H1 (cell line): Measurements from ENCODE around the gene MS4A6A. TPM values are rescaled to one million over a fixed set of nuclear protein-coding genes. Genes with fewer than 3 reads are reported as not detected.

Source experiments
- CTCF ChIA-PET: fragments of 300-600 bp; sonication (Branson Sonifier 250); formaldehyde crosslinking; loops from one replicate; lab custom pipeline; 2021; ENCODE audit not compliant: partially characterized antibody; lab: Charles Lee
- POLR2A ChIA-PET: fragments of 300-600 bp; sonication (Branson Sonifier 250); formaldehyde crosslinking; loops from one replicate; lab custom pipeline; 2021; ENCODE audit warnings: inconsistent platforms; ENCODE audit not compliant: partially characterized antibody; lab: Charles Lee
- DNase-seq, 2 experiments: peaks; one replicate each; pipeline versions ENCODE4 v3.0.0 to v3.0.0-alpha.2; 2010 to 2022; ENCODE audit warnings: low spot score in 2 of 2, low read depth in 1 of 2, mixed read lengths in 1 of 2
- FAIRE-seq: peaks from 2 replicates; lab custom pipeline; 2011; peaks lifted over from hg19 to GRCh38; lab: Jason Lieb, UNC
- H2AFZ ChIP-seq: 2 replicates; pipeline ENCODE4 v1.8.1; 2012; ENCODE audit warnings: low read length, inconsistent platforms
- H2AK5ac ChIP-seq: 2 replicates; pipeline ENCODE4 v1.6.1; 2013; ENCODE audit warnings: low read depth, low read length
- H2BK120ac ChIP-seq: replicated peaks from 2 replicates; pipeline ENCODE3; 2013; ENCODE audit warnings: low read depth, low read length, inconsistent platforms
- H2BK12ac ChIP-seq: 2 replicates; pipeline ENCODE4 v1.6.1; 2013; ENCODE audit warnings: low read depth, low read length
- H2BK15ac ChIP-seq: 2 replicates; pipeline ENCODE4 v1.6.1; 2013; ENCODE audit warnings: low read length
- H2BK20ac ChIP-seq: 2 replicates; pipeline ENCODE4 v1.6.1; 2013; ENCODE audit warnings: low read length
- H2BK5ac ChIP-seq: 2 replicates; pipeline ENCODE4 v1.6.1; 2013; ENCODE audit warnings: low read depth, low read length
- H3K14ac ChIP-seq: 2 replicates; pipeline ENCODE4 v1.6.1; 2013; ENCODE audit warnings: inconsistent platforms; ENCODE audit not compliant: insufficient read length
- H3K18ac ChIP-seq: 2 replicates; pipeline ENCODE4 v1.6.1; 2013; ENCODE audit warnings: low read length; ENCODE audit errors: extremely low read depth
- H3K23ac ChIP-seq: 2 replicates; pipeline ENCODE4 v1.6.1; 2013; ENCODE audit warnings: inconsistent platforms; ENCODE audit not compliant: insufficient read length
- H3K23me2 ChIP-seq: 2 replicates; pipeline ENCODE4 v1.6.1; 2013; ENCODE audit warnings: low read depth, low read length
- H3K27ac ChIP-seq: 2 replicates; pipeline ENCODE4 v1.6.1; 2011; ENCODE audit warnings: low read depth, low read length, inconsistent platforms
- H3K27me3 ChIP-seq, 4 experiments: replicated peaks in 1 of 4; 1 replicate in 1 of 4; 2 replicates in 3 of 4; pipeline versions ENCODE4 v1.6.1 to v1.8.1; 2011 to 2013; ENCODE audit warnings: low read length in 3 of 4, mild to moderate bottlenecking in 3 of 4, inconsistent platforms in 2 of 4, mixed read lengths in 2 of 4, moderate library complexity in 1 of 4; ENCODE audit not compliant: control insufficient read depth in 3 of 4, insufficient read depth in 3 of 4; ENCODE audit errors: extremely low read depth in 1 of 4
- H3K36me3 ChIP-seq, 4 experiments: 2 replicates each; pipeline versions ENCODE4 v1.6.1 to v1.8.1; 2011 to 2013; ENCODE audit warnings: mild to moderate bottlenecking in 4 of 4, low read length in 3 of 4, moderate library complexity in 2 of 4, control low read depth in 1 of 4, inconsistent platforms in 1 of 4; ENCODE audit not compliant: insufficient read depth in 4 of 4, control insufficient read depth in 2 of 4
- H3K4ac ChIP-seq: replicated peaks from 2 replicates; pipeline ENCODE3; 2013; ENCODE audit warnings: low read length, low read depth, mixed read lengths, inconsistent platforms; ENCODE audit not compliant: insufficient read length
- H3K4me1 ChIP-seq, 4 experiments: replicated peaks in 1 of 4; 1 replicate in 1 of 4; 2 replicates in 3 of 4; pipeline versions ENCODE4 v1.6.1 to v1.8.1; 2011 to 2013; ENCODE audit warnings: low read length in 3 of 4, inconsistent platforms in 2 of 4, mixed read lengths in 1 of 4; ENCODE audit not compliant: insufficient read depth in 4 of 4, control insufficient read depth in 3 of 4
- H3K4me2 ChIP-seq, 2 experiments: 2 replicates each; pipeline versions ENCODE4 v1.6.1 to v1.8.1; 2011 to 2013; ENCODE audit warnings: low read depth in 2 of 2, low read length in 2 of 2, control low read depth in 1 of 2, inconsistent platforms in 1 of 2, mild to moderate bottlenecking in 1 of 2; ENCODE audit not compliant: insufficient read depth in 1 of 2
- H3K4me3 ChIP-seq, 4 experiments: fragments of 200-600, 300-600 bp in 1 of 4; sonication (generic), shearing (Covaris generic), sonication (Bioruptor Twin) in 1 of 4; 2 replicates each; pipeline versions ENCODE4 v1.5.1 to v1.8.1; 2011 to 2016; ENCODE audit warnings: low read length in 4 of 4, low read depth in 3 of 4, control low read depth in 2 of 4, inconsistent platforms in 2 of 4, mild to moderate bottlenecking in 2 of 4, mixed read lengths in 1 of 4, moderate library complexity in 1 of 4; ENCODE audit not compliant: insufficient read depth in 2 of 4; ENCODE audit errors: extremely low read depth in 1 of 4
- H3K56ac ChIP-seq: replicated peaks from 2 replicates; pipeline ENCODE3; 2013; ENCODE audit warnings: low read depth, mild to moderate bottlenecking, mixed read lengths, low read length, inconsistent platforms; ENCODE audit not compliant: insufficient read length
- H3K79me1 ChIP-seq: 2 replicates; pipeline ENCODE4 v1.6.1; 2013; ENCODE audit warnings: low read depth, low read length, control low read depth
- H3K79me2 ChIP-seq, 2 experiments: 2 replicates each; pipeline versions ENCODE4 v1.6.1 to v1.8.1; 2012 to 2013; ENCODE audit warnings: low read length in 2 of 2, mild to moderate bottlenecking in 2 of 2, inconsistent platforms in 1 of 2; ENCODE audit not compliant: insufficient read depth in 2 of 2, control insufficient read depth in 1 of 2
- H3K9ac ChIP-seq, 4 experiments: replicated peaks in 1 of 4; 1 replicate in 1 of 4; 2 replicates in 3 of 4; pipeline versions ENCODE4 v1.6.1 to v1.8.1; 2011 to 2013; ENCODE audit warnings: low read depth in 3 of 4, low read length in 3 of 4, control low read depth in 2 of 4, mild to moderate bottlenecking in 2 of 4, moderate library complexity in 2 of 4, inconsistent platforms in 1 of 4; ENCODE audit errors: extremely low read depth in 1 of 4
- H3K9me3 ChIP-seq, 2 experiments: 2 replicates each; pipeline versions ENCODE4 v1.6.1 to v1.8.1; 2012 to 2013; ENCODE audit warnings: mild to moderate bottlenecking in 2 of 2, moderate library complexity in 2 of 2, control low read depth in 1 of 2, inconsistent platforms in 1 of 2, low read depth in 1 of 2, low read length in 1 of 2, mixed read lengths in 1 of 2; ENCODE audit not compliant: insufficient read depth in 2 of 2
- H4K20me1 ChIP-seq, 2 experiments: replicated peaks in 1 of 2; 2 replicates each; pipeline versions ENCODE3 to v1.8.1; 2011 to 2013; ENCODE audit warnings: inconsistent platforms in 2 of 2, low read length in 2 of 2, mild to moderate bottlenecking in 1 of 2; ENCODE audit not compliant: insufficient read depth in 2 of 2, control insufficient read depth in 1 of 2
- H4K5ac ChIP-seq: 2 replicates; pipeline ENCODE4 v1.6.1; 2013; ENCODE audit warnings: low read length, low read depth, mixed read lengths, inconsistent platforms; ENCODE audit not compliant: insufficient read length
- H4K8ac ChIP-seq: 2 replicates; pipeline ENCODE4 v1.8.0; 2013; ENCODE audit warnings: mild to moderate bottlenecking, moderate library complexity, low read length, inconsistent platforms; ENCODE audit not compliant: insufficient read depth; ENCODE audit errors: extremely low read depth
- H4K91ac ChIP-seq: replicated peaks from 2 replicates; pipeline ENCODE3; 2013; ENCODE audit warnings: low read length, mixed read lengths, inconsistent platforms; ENCODE audit not compliant: insufficient read length
- CBX8 ChIP-seq: fragments of 300-800, 300-1000 bp; sonication (generic); IDR thresholded peaks from 2 replicates; pipeline ENCODE4 v1.7.1; 2016; ENCODE audit warnings: low read depth, low read length, borderline replicate concordance
- CHD2 ChIP-seq: IDR thresholded peaks from 2 replicates; pipeline ENCODE4 v1.6.1; 2012; ENCODE audit warnings: low read length, improper control_type of control experiment
- FOSL1 ChIP-seq: IDR thresholded peaks from 2 replicates; pipeline ENCODE4 v1.6.1; 2011; ENCODE audit warnings: mild to moderate bottlenecking, low read depth, low read length, moderate library complexity; ENCODE audit not compliant: insufficient read depth
- HDAC2 ChIP-seq, 2 experiments: fragments of 300-600 bp in 1 of 2; sonication (generic) in 1 of 2; IDR thresholded peaks; 2 replicates each; pipeline ENCODE4 v1.6.1; 2011 to 2012; ENCODE audit warnings: low read depth in 2 of 2, low read length in 2 of 2, mild to moderate bottlenecking in 2 of 2, moderate library complexity in 2 of 2, borderline replicate concordance in 1 of 2, inconsistent platforms in 1 of 2
- HDAC6 ChIP-seq: IDR thresholded peaks from one replicate; pipeline ENCODE4 v1.7.1; 2012; ENCODE audit warnings: low read depth, mild to moderate bottlenecking, inconsistent platforms, low read length, moderate library complexity
- POLR2A ChIP-seq, 2 experiments: IDR thresholded peaks; 1 replicate in 1 of 2; 2 replicates in 1 of 2; pipeline ENCODE4 v1.6.1; 2011; ENCODE audit warnings: low read depth in 2 of 2, low read length in 2 of 2, mild to moderate bottlenecking in 2 of 2; ENCODE audit errors: control extremely low read depth in 1 of 2
- POU5F1 ChIP-seq: IDR thresholded peaks from 2 replicates; pipeline ENCODE4 v1.6.1; 2011; ENCODE audit warnings: low read depth, mild to moderate bottlenecking, low read length, moderate library complexity
- RBBP5 ChIP-seq: IDR thresholded peaks from 2 replicates; pipeline ENCODE4 v1.7.1; 2012; ENCODE audit warnings: low read depth, mild to moderate bottlenecking, inconsistent platforms, low read length, moderate library complexity, borderline replicate concordance
- SIN3A ChIP-seq, 2 experiments: IDR thresholded peaks in 1 of 2; conservative IDR thresholded peaks in 1 of 2; 2 replicates each; pipeline ENCODE4 v1.6.1; 2011 to 2012; ENCODE audit warnings: low read length in 2 of 2, improper control_type of control experiment in 1 of 2, low read depth in 1 of 2, mild to moderate bottlenecking in 1 of 2
- TAF1 ChIP-seq: IDR thresholded peaks from 2 replicates; pipeline ENCODE4 v1.6.1; 2011; ENCODE audit warnings: mild to moderate bottlenecking, low read depth, low read length
- USF2 ChIP-seq: IDR thresholded peaks from 2 replicates; pipeline ENCODE4 v1.6.1; 2011; ENCODE audit warnings: low read length, improper control_type of control experiment
- YY1 ChIP-seq: IDR thresholded peaks from 2 replicates; pipeline ENCODE4 v1.6.1; 2011; ENCODE audit warnings: low read depth, mild to moderate bottlenecking, low read length
- WGBS, 2 experiments: shearing (Covaris generic) in 1 of 2; methylation state at CpG; one replicate each; pipeline versions ENCODE4 v1.1.6 to v1.1.7; 2013 to 2015; ENCODE audit warnings: low lambda C conversion rate in 2 of 2, mixed read lengths in 2 of 2, inconsistent platforms in 1 of 2, low coverage in 1 of 2, missing lambda C conversion rate in 1 of 2; ENCODE audit not compliant: insufficient replicate concordance in 2 of 2, insufficient coverage in 1 of 2, insufficient read length in 1 of 2; ENCODE audit errors: extremely low coverage in 1 of 2, missing lambda C conversion rate in 1 of 2; 5-methylcytosine and 5-hydroxymethylcytosine counted together
- polyA plus RNA-seq, 7 experiments: library from polyadenylated mRNA; depleted of rRNA in 3 of 7; stranded (reverse) in 5 of 7; unstranded in 2 of 7; fragments of >200 nt in 5 of 7; fragments of 200-250 nt in 2 of 7; gene quantifications; 1 replicate in 5 of 7; 2 replicates in 1 of 7; 4 replicates in 1 of 7; pipeline versions ENCODE4 v1.2.1 to v1.2.3, GENCODE V29; 2011 to 2013; ENCODE audit warnings: missing spikeins in 2 of 7, mixed read lengths in 2 of 7
- total RNA-seq: library from RNA; stranded (reverse); fragmentation: NEBNext Ultra II Directional; extraction: Animal tissue kit (Norgen Biotek cat#: 25700); gene quantifications from 2 replicates; pipeline ENCODE4 v1.2.1, GENCODE V29; 2021
- TF ChIP-seq, protein P1 (sequence below): IDR thresholded peaks from 2 replicates; pipeline ENCODE4 v1.6.1; 2011; ENCODE audit warnings: low read depth, mild to moderate bottlenecking, low read length; ENCODE audit not compliant: insufficient read depth

Gene MS4A6A
- total and polyA plus RNA-seq, 2 of the 8 experiments (the other 6 are each of a cell fraction or from before 2014, with no cell fraction given) = not detected

DNA sequence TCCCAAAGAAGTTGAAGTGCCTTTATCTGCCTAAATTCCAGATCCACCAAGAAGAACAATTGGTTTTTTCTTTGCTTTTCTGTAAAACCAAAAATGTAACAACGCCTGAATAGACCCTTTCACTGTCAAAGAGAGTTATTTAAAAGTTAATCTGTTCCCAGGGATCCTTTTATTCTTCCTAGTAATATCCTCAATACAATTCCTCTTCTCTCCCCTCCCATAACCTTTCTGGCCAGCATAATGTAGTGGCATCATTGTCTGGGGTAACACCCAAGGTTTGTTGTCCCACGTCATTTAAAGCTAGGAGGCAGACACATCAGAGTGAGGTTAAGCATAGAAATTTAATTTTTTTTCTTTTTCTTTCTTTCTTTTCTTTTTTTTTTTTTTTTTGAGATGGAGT lies 54.5 kb downstream of the MS4A6A start:
- no peak overlapping the region for H2BK20ac ChIP-seq
- no peak overlapping the region for H3K9ac ChIP-seq
- H3K27ac ChIP-seq = no peak overlapping the region
- H3K79me1 ChIP-seq = no peaks in the 10 kb centered on the region
- H3K14ac ChIP-seq = no peak overlapping the region
- H3K4me1 ChIP-seq = peaks cover 3 to 6% (median 5%) of the 10 kb centered on the region in 4 experiments; a peak in 4 of 7 replicates
- H2BK12ac ChIP-seq = no peak overlapping the region
- no peak overlapping the region for H4K8ac ChIP-seq
- no peak overlapping the region for H3K4me2 ChIP-seq
- FAIRE-seq (no peak), DNase-seq (no peak)
- no peaks in the 10 kb centered on the region for H3K36me3 ChIP-seq
- ChIA-PET CTCF (interaction anchor here (0.5 to 0.7 kb wide), 2 partner anchors 26 to 49 kb away, joined by 3 read pairs; no protein-coding TSS in a partner anchor), POLR2A (no interaction called here)
- 84% methylated on average over 2 of the region's 2 CpGs; no CpG with 5 or more reads in 1 of the 2 experiments for WGBS, 2 experiments
- no peak overlapping the region for H3K23ac ChIP-seq
- H2BK5ac ChIP-seq = no peak overlapping the region
- H3K79me2 ChIP-seq = no peaks in the 10 kb centered on the region
- no peak overlapping the region for H4K91ac ChIP-seq
- no peaks in the 10 kb centered on the region for H3K27me3 ChIP-seq
- H2BK120ac ChIP-seq = no peak overlapping the region
- no peaks in the 10 kb centered on the region for H3K23me2 ChIP-seq
- H3K56ac ChIP-seq = no peak overlapping the region
- no peak overlapping the region for H4K5ac ChIP-seq
- no peak overlapping the region for H3K18ac ChIP-seq
- H2BK15ac ChIP-seq = no peak overlapping the region
- no peak overlapping the region for H2AFZ ChIP-seq
- H3K4ac ChIP-seq = no peak overlapping the region
- H4K20me1 ChIP-seq = no peaks in the 10 kb centered on the region
- H3K4me3 ChIP-seq = no peak overlapping the region
- no peak overlapping the region for H2AK5ac ChIP-seq
- H3K9me3 ChIP-seq = no peaks in the 10 kb centered on the region
- no peak for TF ChIP-seq HDAC2 (IDR thresholded peaks at IDR 0.05; ENCODE audit: borderline replicate concordance in 1 of 2, low read depth in 2 of 2, low read length in 2 of 2)
- no peak for TF ChIP-seq CBX8
- TF ChIP-seq, protein P1, sequence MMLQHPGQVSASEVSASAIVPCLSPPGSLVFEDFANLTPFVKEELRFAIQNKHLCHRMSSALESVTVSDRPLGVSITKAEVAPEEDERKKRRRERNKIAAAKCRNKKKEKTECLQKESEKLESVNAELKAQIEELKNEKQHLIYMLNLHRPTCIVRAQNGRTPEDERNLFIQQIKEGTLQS = no peak
- TF ChIP-seq SIN3A (conservative IDR thresholded peaks at IDR 0.05 in 1 of 2, IDR thresholded peaks at IDR 0.05 in 1 of 2; ENCODE audit: low read depth in 1 of 2, low read length in 2 of 2) = no peak
- TF ChIP-seq YY1 = no peak
- no peak for TF ChIP-seq TAF1
- TF ChIP-seq CHD2 = no peak
- TF ChIP-seq HDAC6 = no peak
- no peak for TF ChIP-seq POU5F1
- TF ChIP-seq FOSL1 = no peak
- no peak for TF ChIP-seq USF2
- no peak for TF ChIP-seq POLR2A (IDR thresholded peaks at IDR 0.05; ENCODE audit: control extremely low read depth in 1 of 2, low read depth in 2 of 2, low read length in 2 of 2)
- TF ChIP-seq RBBP5 = no peak
